Measurements from ENCODE around the gene IL37.

- TF ChIP-seq CTCF (IDR thresholded peaks at IDR 0.05; ENCODE audit: low read depth, low read length, poor library complexity, severe bottlenecking): no peak
- TF ChIP-seq EZH2phosphoT487 (IDR thresholded peaks at IDR 0.05; ENCODE audit: borderline replicate concordance, low read length): no peak
Observed at GRCh38 chr2:112947374-112947773, 36.4 kb downstream of the IL37 start.
